Right lobe of liver (tissue), 6 donors: ENCODE data around the gene HOXD4. TPM values are rescaled to one million over a fixed set of nuclear protein-coding genes. Genes with fewer than 3 reads are reported as not detected.

Experiments used
- ATAC-seq, 4 donors: fragments of 200-7000 bp; cut with Tn5 transposase; one replicate each; pipeline ENCODE4 v1.9.1; 2020; ENCODE audit warnings: mild to moderate bottlenecking in 4 of 4, moderate library complexity in 4 of 4
- DNase-seq, 3 donors: peaks; one replicate each; pipeline ENCODE4 v3.0.0-alpha.2; 2020
- H3K27ac ChIP-seq, 3 donors: fragments of 200-600 bp; one replicate each; pipeline ENCODE4 v1.8.0; 2022
- H3K27me3 ChIP-seq, 2 donors: fragments of 200-600 bp; one replicate each; pipeline ENCODE4 v1.8.0; 2022
- H3K36me3 ChIP-seq, 4 donors: fragments of 200-600 bp; sonication (generic) in 1 of 4; one replicate each; pipeline versions ENCODE4 v1.5.1 to v1.8.0; 2017 to 2022; ENCODE audit warnings: control low read depth in 1 of 4
- H3K4me1 ChIP-seq, 4 donors: fragments of 200-600 bp; sonication (generic) in 1 of 4; one replicate each; pipeline versions ENCODE4 v1.5.1 to v1.8.0; 2017 to 2022; ENCODE audit warnings: control low read depth in 1 of 4
- H3K4me3 ChIP-seq, 3 donors: fragments of 200-600 bp; one replicate each; pipeline ENCODE4 v1.8.0; 2022
- H3K9me3 ChIP-seq, 4 donors: fragments of 200-600 bp; sonication (generic) in 1 of 4; one replicate each; pipeline versions ENCODE4 v1.5.1 to v1.8.0; 2017 to 2022; ENCODE audit warnings: control low read depth in 1 of 4
- CTCF ChIP-seq, 4 donors: fragments of 200-600 bp in 3 of 4; fragments of 450-650 bp in 1 of 4; IDR thresholded peaks; one replicate each; pipeline versions ENCODE4 v1.5.1 to v1.8.0; 2016 to 2022; ENCODE audit warnings: antibody characterized with exemption in 4 of 4, mild to moderate bottlenecking in 2 of 4
- POLR2A ChIP-seq: fragments of 450-650 bp; IDR thresholded peaks from one replicate; pipeline ENCODE4 v1.6.1; 2017; ENCODE audit warnings: antibody characterized with exemption, mild to moderate bottlenecking
- WGBS: methylation state at CpG from one replicate; pipeline ENCODE4 v1.1.6; 2018; ENCODE audit warnings: low coverage, low lambda C conversion rate; ENCODE audit not compliant: insufficient coverage; ENCODE audit errors: missing lambda C conversion rate; 5-methylcytosine and 5-hydroxymethylcytosine counted together
- intact Hi-C, 2 donors: fragments of 100-400 bp; cut with DNase I; formaldehyde crosslinking; loops; one replicate each; pipeline versions ENCODE4 v1.11.2 to v1.14.1; 2022
- total RNA-seq, 6 experiments: library from RNA; depleted of rRNA in 2 of 6; stranded (reverse); fragments of >200 nt in 2 of 6; fragmentation: NEBNext Ultra II Directional in 3 of 6; extraction: Animal tissue kit (Norgen Biotek cat#: 25700) in 3 of 6; gene quantifications; one replicate each; pipeline versions ENCODE4 v1.1.0 to v1.2.4, GENCODE V29; 2016 to 2023
- donor health status: DM: no; HTN: yes; CAD: no.
- donor health status: DM: no; HTN: no; CAD: no.
- donor health status: DM: no; HTN: no; CAD: no.
- donor health status: DM: no; HTN: yes; CAD: no.
- donor health status: DM: no; HTN: yes; CAD: no.

The HOXD4 gene
- total RNA-seq, 6 experiments from 2014 or later, result not detected

DNA sequence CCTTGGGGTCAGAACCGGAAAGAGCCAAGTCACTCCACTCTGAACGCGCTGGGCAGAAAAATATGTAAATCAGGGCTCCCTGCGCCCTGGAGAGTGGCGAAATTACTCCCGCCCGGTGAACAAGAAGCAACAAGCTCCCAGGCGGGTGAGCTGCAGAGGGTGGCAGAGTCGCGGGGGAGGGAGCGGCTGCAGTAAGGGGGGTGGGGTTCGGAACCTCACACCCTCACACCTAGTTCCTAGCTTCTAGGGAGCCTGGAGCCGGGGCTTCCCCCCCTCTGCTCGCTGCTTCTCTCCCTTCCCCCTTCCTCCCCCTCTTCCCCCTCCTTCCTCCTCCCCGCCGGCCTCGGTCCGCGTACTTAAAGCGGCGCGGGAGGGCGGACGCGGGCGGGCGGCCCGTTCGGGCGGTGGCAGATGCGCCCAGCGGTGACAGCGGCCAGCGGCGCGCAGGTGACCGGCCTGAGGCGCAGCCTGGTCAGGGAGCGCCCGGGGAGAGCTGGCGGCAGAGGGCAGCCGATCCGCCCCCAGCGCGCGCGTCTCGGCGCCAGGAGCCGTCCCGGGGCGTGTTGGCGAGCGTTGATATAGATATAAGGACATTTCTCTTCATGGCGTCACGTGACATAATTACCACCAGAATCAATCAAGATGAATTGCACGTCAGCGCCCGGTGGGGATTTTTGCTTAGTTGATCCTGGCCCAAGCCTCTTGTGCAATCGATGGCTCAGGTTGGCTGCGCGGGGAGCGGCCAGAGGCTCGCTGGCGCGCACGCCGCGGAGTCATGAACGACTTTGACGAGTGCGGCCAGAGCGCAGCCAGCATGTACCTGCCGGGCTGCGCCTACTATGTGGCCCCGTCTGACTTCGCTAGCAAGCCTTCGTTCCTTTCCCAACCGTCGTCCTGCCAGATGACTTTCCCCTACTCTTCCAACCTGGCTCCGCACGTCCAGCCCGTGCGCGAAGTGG, 44.5 kb upstream of the HOXD4 start, which contains the start of gene HOXD11:
TSS of gene HOXD11 (plus strand) at position 700 of the 959 bp plus-strand sequence. CDS start at position 776, 76 bp downstream.
- intact Hi-C loops, result no loop called here
- Histone ChIP-seq H3K27me3 (peaks cover 29 to 86% of the 10 kb centered on the region in 2 donors), H3K4me1 (peaks cover 0 to 8% (median 0%) of the 10 kb centered on the region in 4 donors), H3K4me3 (no peak within 1 kb of the TSS), H3K36me3 (no peaks in the 10 kb centered on the region), H3K27ac (no peak within 1 kb of the TSS), H3K9me3 (no peaks in the 10 kb centered on the region)
- TF ChIP-seq CTCF (IDR thresholded peaks at IDR 0.05) (no peak), POLR2A (no peak)
- peak; percentile 60 to 72 (median 64) for DNase-seq
- peak; percentile 70 to 84 (median 80) for ATAC-seq
- 3% methylated on average over 14 of the region's 85 CpGs for WGBS

GRCh38 chr2:176107731-176108181, 43.6 kb upstream of the HOXD4 start:
- no peak overlapping the region for H3K27ac ChIP-seq
- peaks cover 24 to 87% of the 10 kb centered on the region in 2 donors for H3K27me3 ChIP-seq
- no peaks in the 10 kb centered on the region for H3K36me3 ChIP-seq
- WGBS, result 0% methylated on average over 9 of the region's 59 CpGs
- TF ChIP-seq CTCF (IDR thresholded peaks at IDR 0.05) (no peak), POLR2A (no peak)
- intact Hi-C loops, result no loop called here
- peaks cover 0 to 8% (median 0%) of the 10 kb centered on the region in 4 donors for H3K4me1 ChIP-seq
- no peak for ATAC-seq
- no peaks in the 10 kb centered on the region for H3K9me3 ChIP-seq
- H3K4me3 ChIP-seq, result no peak overlapping the region
- no peak for DNase-seq

DNA sequence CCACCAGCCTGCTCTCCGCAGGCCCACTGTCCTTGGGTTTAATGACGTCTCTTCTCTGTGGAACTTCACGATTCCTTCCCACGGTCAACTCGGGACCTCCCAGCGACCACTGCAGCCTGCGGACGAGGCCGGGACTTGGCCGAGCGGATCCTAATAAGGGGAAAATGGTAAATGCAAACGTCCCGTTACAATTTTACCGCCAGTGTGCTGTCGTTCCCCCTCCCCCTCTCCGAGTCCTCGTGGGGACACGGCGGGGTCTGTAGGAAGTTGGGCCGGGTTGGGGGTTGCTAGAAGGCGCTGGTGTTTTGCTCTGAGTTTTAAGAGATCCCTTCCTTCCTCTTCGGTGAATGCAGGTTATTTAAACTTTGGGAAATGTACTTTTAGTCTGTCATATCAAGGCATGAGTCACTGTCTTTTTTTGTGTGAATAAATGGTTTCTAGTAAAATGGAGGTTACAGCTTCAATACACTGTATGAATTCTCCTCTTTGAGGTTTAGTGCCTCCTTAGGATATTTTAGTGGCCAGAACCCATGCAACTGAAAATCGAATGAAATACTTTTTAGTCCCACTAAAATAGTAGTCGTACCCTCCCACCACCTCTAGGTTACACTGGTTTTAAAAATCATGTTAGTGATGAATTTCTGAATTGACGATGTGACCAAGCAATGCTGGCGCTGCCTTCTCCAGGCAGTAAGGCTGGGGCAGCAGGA, 42.0 kb upstream of the HOXD4 start:
- H3K4me1 ChIP-seq, result peaks cover 0 to 8% (median 0%) of the 10 kb centered on the region in 4 donors
- no peaks in the 10 kb centered on the region for H3K36me3 ChIP-seq
- TF ChIP-seq CTCF (IDR thresholded peaks at IDR 0.05), result no peak
- no peak for TF ChIP-seq POLR2A
- no peak for ATAC-seq
- H3K27me3 ChIP-seq, result peaks cover 15 to 86% of the 10 kb centered on the region in 2 donors
- no peak for DNase-seq
- intact Hi-C loops, result no loop called here
- no peak overlapping the region for H3K4me3 ChIP-seq
- H3K9me3 ChIP-seq, result no peaks in the 10 kb centered on the region
- no peak overlapping the region for H3K27ac ChIP-seq
- WGBS, result 8% methylated on average over 16 of the region's 26 CpGs

- Histone ChIP-seq H3K27ac (no peak overlapping the region), H3K4me1 (peaks cover 0 to 8% (median 0%) of the 10 kb centered on the region in 4 donors), H3K36me3 (no peaks in the 10 kb centered on the region), H3K4me3 (no peak overlapping the region), H3K9me3 (no peaks in the 10 kb centered on the region), H3K27me3 (peaks cover 9 to 86% of the 10 kb centered on the region in 2 donors)
- intact Hi-C loops, result no loop called here
- no peak for DNase-seq
- TF ChIP-seq CTCF (IDR thresholded peaks at IDR 0.05), result no peak
- no peak for TF ChIP-seq POLR2A
- WGBS, result 11% methylated on average over 4 of the region's 4 CpGs
- ATAC-seq, result no peak
Observed at GRCh38 chr2:176109946-176110345, 41.4 kb upstream of the HOXD4 start.
